ENCODE results near the gene MFN2. TPM values are rescaled to one million over a fixed set of nuclear protein-coding genes. Genes with fewer than 3 reads are reported as not detected.

The MFN2 gene
- total and polyA plus RNA-seq, 9 of the 15 experiments (the other 6 are each of a cell fraction or from before 2014, with no cell fraction given): 10.5 to 158 (median 87.1) TPM

DNA sequence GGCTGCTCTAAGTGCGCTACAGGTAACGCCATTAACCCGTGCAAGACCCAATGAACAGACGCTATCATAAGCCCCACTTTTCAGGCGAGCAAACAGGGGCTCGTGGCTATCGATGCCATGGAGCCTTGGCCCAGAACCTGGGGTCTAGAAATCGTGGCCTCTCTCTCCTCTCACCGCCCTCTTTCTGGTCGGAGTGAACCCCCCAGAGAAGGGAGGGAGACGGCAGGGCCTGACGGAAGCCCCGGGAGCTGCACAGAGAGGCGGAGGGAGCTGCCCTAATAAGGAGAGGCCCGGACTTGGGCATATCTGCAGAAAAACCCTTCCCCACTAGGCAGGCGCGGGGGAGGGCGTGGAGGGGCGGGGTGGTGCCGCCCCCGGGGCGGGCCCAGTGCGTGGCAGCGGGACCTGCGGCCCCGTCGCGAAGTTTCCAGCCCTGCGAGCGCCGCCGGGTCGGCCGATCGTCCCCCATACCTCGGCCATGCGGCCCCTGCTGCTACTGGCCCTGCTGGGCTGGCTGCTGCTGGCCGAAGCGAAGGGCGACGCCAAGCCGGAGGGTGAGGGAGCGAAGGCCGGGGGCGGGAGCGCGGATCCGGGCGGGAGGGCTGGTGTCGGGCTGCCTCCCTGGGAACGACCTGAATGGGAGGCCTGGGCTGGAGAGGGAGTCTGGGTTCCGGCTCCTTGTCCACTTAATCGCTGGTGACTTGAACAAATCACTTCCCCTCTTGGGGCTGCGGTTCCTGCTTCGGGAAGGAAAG is 45.8 kb upstream of the MFN2 start, which contains the start of gene PLOD1 (continued):
- TF ChIP-seq, protein P1, sequence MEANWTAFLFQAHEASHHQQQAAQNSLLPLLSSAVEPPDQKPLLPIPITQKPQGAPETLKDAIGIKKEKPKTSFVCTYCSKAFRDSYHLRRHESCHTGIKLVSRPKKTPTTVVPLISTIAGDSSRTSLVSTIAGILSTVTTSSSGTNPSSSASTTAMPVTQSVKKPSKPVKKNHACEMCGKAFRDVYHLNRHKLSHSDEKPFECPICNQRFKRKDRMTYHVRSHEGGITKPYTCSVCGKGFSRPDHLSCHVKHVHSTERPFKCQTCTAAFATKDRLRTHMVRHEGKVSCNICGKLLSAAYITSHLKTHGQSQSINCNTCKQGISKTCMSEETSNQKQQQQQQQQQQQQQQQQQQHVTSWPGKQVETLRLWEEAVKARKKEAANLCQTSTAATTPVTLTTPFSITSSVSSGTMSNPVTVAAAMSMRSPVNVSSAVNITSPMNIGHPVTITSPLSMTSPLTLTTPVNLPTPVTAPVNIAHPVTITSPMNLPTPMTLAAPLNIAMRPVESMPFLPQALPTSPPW (CRISPR knock-in tag; IDR thresholded peaks at IDR 0.05): peak; percentile 96
- TF ChIP-seq FOXJ2 (tag; IDR thresholded peaks at IDR 0.05) (no peak), ZNF79 (CRISPR knock-in tag; IDR thresholded peaks at IDR 0.05; ENCODE audit: low read depth) (no peak), RCOR1 (IDR thresholded peaks at IDR 0.05; ENCODE audit: borderline replicate concordance in 1 of 2, low read depth in 2 of 2, low read length in 2 of 2) (peak in 1 of 2 experiments; percentile 13; a peak in 1 of 4 replicates), HMGN3 (IDR thresholded peaks at IDR 0.05; ENCODE audit: borderline replicate concordance, extremely low read depth, insufficient read length, low read depth, low read length) (peak; percentile 81), SNIP1 (IDR thresholded peaks at IDR 0.05; ENCODE audit: low read depth) (no peak), SLC30A9 (CRISPR knock-in tag; IDR thresholded peaks at IDR 0.05) (no peak), GTF2E2 (tag; IDR thresholded peaks at IDR 0.05) (peak; percentile 42; the same call in 1 of the 2 replicates), CXXC5 (CRISPR knock-in tag; IDR thresholded peaks at IDR 0.05) (peak; percentile 88), CBFA2T2 (conservative IDR thresholded peaks at IDR 0.05) (no peak), BRCA1 (IDR thresholded peaks at IDR 0.05) (no peak), BRCA1 (CRISPR knock-in tag; IDR thresholded peaks at IDR 0.05) (no peak), NCOA4 (IDR thresholded peaks at IDR 0.05; ENCODE audit: partially characterized antibody) (no peak), NCOA1 (IDR thresholded peaks at IDR 0.05; ENCODE audit: low read depth) (no peak)
- TF ChIP-seq, protein P2, sequence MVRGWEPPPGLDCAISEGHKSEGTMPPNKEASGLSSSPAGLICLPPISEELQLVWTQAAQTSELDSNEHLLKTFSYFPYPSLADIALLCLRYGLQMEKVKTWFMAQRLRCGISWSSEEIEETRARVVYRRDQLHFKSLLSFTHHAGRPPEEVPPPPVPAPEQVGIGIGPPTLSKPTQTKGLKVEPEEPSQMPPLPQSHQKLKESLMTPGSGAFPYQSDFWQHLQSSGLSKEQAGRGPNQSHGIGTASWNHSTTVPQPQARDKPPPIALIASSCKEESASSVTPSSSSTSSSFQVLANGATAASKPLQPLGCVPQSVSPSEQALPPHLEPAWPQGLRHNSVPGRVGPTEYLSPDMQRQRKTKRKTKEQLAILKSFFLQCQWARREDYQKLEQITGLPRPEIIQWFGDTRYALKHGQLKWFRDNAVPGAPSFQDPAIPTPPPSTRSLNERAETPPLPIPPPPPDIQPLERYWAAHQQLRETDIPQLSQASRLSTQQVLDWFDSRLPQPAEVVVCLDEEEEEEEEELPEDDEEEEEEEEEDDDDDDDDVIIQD (CRISPR knock-in tag; IDR thresholded peaks at IDR 0.05): no peak
- TF ChIP-seq, protein P3, sequence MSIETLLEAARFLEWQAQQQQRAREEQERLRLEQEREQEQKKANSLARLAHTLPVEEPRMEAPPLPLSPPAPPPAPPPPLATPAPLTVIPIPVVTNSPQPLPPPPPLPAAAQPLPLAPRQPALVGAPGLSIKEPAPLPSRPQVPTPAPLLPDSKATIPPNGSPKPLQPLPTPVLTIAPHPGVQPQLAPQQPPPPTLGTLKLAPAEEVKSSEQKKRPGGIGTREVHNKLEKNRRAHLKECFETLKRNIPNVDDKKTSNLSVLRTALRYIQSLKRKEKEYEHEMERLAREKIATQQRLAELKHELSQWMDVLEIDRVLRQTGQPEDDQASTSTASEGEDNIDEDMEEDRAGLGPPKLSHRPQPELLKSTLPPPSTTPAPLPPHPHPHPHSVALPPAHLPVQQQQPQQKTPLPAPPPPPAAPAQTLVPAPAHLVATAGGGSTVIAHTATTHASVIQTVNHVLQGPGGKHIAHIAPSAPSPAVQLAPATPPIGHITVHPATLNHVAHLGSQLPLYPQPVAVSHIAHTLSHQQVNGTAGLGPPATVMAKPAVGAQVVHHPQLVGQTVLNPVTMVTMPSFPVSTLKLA (conservative IDR thresholded peaks at IDR 0.05): peak; percentile 64 to 90
- TF ChIP-seq, protein P4, sequence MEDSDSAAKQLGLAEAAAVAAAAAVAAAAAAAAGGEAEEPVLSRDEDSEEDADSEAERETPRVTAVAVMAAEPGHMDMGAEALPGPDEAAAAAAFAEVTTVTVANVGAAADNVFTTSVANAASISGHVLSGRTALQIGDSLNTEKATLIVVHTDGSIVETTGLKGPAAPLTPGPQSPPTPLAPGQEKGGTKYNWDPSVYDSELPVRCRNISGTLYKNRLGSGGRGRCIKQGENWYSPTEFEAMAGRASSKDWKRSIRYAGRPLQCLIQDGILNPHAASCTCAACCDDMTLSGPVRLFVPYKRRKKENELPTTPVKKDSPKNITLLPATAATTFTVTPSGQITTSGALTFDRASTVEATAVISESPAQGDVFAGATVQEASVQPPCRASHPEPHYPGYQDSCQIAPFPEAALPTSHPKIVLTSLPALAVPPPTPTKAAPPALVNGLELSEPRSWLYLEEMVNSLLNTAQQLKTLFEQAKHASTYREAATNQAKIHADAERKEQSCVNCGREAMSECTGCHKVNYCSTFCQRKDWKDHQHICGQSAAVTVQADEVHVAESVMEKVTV (CRISPR knock-in tag; IDR thresholded peaks at IDR 0.05): no peak
- TF ChIP-seq, protein P5, sequence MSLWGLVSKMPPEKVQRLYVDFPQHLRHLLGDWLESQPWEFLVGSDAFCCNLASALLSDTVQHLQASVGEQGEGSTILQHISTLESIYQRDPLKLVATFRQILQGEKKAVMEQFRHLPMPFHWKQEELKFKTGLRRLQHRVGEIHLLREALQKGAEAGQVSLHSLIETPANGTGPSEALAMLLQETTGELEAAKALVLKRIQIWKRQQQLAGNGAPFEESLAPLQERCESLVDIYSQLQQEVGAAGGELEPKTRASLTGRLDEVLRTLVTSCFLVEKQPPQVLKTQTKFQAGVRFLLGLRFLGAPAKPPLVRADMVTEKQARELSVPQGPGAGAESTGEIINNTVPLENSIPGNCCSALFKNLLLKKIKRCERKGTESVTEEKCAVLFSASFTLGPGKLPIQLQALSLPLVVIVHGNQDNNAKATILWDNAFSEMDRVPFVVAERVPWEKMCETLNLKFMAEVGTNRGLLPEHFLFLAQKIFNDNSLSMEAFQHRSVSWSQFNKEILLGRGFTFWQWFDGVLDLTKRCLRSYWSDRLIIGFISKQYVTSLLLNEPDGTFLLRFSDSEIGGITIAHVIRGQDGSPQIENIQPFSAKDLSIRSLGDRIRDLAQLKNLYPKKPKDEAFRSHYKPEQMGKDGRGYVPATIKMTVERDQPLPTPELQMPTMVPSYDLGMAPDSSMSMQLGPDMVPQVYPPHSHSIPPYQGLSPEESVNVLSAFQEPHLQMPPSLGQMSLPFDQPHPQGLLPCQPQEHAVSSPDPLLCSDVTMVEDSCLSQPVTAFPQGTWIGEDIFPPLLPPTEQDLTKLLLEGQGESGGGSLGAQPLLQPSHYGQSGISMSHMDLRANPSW (CRISPR knock-in tag; IDR thresholded peaks at IDR 0.05): peak; percentile 82
